Left ventricle myocardium inferior (tissue), 1 donor: ENCODE measurements around the gene TGM1. TPM values are rescaled to one million over a fixed set of nuclear protein-coding genes. Genes with fewer than 3 reads are reported as not detected.
"Not testable (repeated sequence)": the region's sequence is repeated elsewhere in the genome, so short reads cannot be mapped to it uniquely, and the experiment has no call there.

Experiments used
- DNase-seq: peaks from one replicate; pipeline ENCODE4 v3.0.0-alpha.2; 2020
- H3K27ac ChIP-seq: fragments of 200-600 bp; replicated peaks from 2 replicates; pipeline ENCODE4 v1.8.0; 2021
- H3K27me3 ChIP-seq: fragments of 200-600 bp; 2 replicates; pipeline ENCODE4 v1.8.0; 2021; ENCODE audit warnings: low read depth
- H3K36me3 ChIP-seq: fragments of 200-600 bp; 2 replicates; pipeline ENCODE4 v1.8.0; 2021
- H3K4me1 ChIP-seq: fragments of 200-600 bp; 2 replicates; pipeline ENCODE4 v1.8.0; 2021
- H3K4me3 ChIP-seq: fragments of 200-600 bp; 2 replicates; pipeline ENCODE4 v1.8.0; 2021; ENCODE audit warnings: mild to moderate bottlenecking, moderate library complexity
- H3K9me3 ChIP-seq: fragments of 200-600 bp; replicated peaks from 2 replicates; pipeline ENCODE4 v1.8.0; 2021
- intact Hi-C: fragments of 100-400 bp; cut with micrococcal nuclease; formaldehyde crosslinking; loops from one replicate; pipeline ENCODE4 v1.11.0; 2022
- total RNA-seq: library from RNA; stranded (reverse); fragmentation: NEBNext Ultra II Directional; extraction: Animal tissue kit (Norgen Biotek cat#: 25700); gene quantifications from one replicate; pipeline ENCODE4 v1.2.1, GENCODE V29; 2021
- TF ChIP-seq, protein P1 (sequence below): fragments of 200-600 bp; IDR thresholded peaks from 2 replicates; pipeline ENCODE4 v1.8.0; 2021; ENCODE audit warnings: antibody characterized with exemption, mild to moderate bottlenecking, borderline replicate concordance
- donor health status: DM: no; HTN: yes; CAD: no; lungs with severe emphysema.

TGM1 gene
- total RNA-seq, 1 donor from 2014 or later = 0.96 TPM

- DNase-seq = no peak
- H3K27me3 ChIP-seq = no peaks in the 10 kb centered on the region
- intact Hi-C loops = no loop called here
- peaks cover 6% of the 10 kb centered on the region for H3K4me1 ChIP-seq
- TF ChIP-seq, protein P1, sequence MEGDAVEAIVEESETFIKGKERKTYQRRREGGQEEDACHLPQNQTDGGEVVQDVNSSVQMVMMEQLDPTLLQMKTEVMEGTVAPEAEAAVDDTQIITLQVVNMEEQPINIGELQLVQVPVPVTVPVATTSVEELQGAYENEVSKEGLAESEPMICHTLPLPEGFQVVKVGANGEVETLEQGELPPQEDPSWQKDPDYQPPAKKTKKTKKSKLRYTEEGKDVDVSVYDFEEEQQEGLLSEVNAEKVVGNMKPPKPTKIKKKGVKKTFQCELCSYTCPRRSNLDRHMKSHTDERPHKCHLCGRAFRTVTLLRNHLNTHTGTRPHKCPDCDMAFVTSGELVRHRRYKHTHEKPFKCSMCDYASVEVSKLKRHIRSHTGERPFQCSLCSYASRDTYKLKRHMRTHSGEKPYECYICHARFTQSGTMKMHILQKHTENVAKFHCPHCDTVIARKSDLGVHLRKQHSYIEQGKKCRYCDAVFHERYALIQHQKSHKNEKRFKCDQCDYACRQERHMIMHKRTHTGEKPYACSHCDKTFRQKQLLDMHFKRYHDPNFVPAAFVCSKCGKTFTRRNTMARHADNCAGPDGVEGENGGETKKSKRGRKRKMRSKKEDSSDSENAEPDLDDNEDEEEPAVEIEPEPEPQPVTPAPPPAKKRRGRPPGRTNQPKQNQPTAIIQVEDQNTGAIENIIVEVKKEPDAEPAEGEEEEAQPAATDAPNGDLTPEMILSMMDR = no peak
- H3K27ac ChIP-seq = no peak overlapping the region
- no peak overlapping the region for H3K4me3 ChIP-seq
- H3K36me3 ChIP-seq = peaks cover 78% of the 10 kb centered on the region
- H3K9me3 ChIP-seq = no peaks in the 10 kb centered on the region
Measured at GRCh38 chr14:24206260-24207103, 56.5 kb downstream of the TGM1 start.

DNA sequence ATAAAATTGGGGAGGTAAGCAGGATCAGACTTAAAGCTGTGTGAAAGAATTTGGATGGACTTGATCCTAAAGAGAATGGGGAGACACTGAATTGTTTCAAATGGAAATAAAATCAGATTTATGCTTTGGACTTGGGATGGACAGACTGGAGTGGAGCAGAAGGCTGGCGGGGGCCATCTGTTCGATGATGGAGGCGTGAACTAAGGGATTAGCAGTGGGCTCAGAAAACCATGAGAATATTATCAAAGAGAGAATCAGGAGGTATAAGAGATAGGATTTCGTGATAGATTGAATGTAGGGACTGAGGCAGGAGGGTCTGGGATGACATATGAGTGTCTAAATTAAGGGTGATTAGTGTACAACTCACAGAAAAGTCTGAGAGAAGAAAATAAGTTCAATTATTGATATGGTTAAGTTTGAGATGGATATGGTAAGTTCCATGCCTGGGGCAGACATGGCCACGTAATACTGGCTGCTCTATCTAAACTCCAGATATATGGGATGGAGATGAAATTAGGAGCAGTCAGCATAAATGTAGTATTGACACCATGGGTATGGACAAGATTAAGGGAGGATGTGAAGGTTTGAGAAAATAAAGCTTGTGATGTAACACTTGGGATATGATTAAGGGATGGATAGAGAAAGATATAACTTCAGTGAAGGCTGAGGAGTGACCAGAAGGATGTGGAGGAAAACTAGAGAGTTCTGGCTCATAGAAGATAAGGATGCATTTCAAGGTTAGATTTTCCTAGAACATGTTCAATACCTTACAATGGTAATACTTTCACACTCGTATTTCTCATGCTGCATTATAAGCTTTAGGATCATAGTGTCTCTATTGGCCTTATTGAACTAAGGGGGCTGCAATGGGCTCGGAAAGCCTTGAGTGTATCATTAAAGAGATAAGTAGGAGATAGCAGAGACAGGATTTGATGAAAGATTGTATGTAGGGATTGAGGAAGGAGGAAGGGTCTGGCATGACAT, 58.5 kb downstream of the TGM1 start:
- Histone ChIP-seq H3K27me3 (no peaks in the 10 kb centered on the region), H3K36me3 (peaks cover 68% of the 10 kb centered on the region), H3K4me3 (no peak overlapping the region), H3K4me1 (peaks cover 6% of the 10 kb centered on the region), H3K9me3 (no peaks in the 10 kb centered on the region), H3K27ac (no peak overlapping the region)
- intact Hi-C loops = no loop called here
- no peak for DNase-seq
- TF ChIP-seq, protein P1 = no peak

- H3K27ac ChIP-seq, DNase-seq, intact Hi-C loops, H3K9me3 ChIP-seq, H3K4me3 ChIP-seq, H3K27me3 ChIP-seq: not testable (repeated sequence)
- Histone ChIP-seq H3K36me3 (peaks cover 57% of the 10 kb centered on the region), H3K4me1 (peaks cover 13% of the 10 kb centered on the region)
Measured at GRCh38 chr14:24203249-24203886, 59.6 kb downstream of the TGM1 start.

GRCh38 chr14:24202538-24202937, 60.4 kb downstream of the TGM1 start:
- H3K4me3 ChIP-seq, intact Hi-C loops, H3K27ac ChIP-seq, DNase-seq, H3K27me3 ChIP-seq, H3K9me3 ChIP-seq: not testable (repeated sequence)
- Histone ChIP-seq H3K36me3 (peaks cover 48% of the 10 kb centered on the region), H3K4me1 (peaks cover 14% of the 10 kb centered on the region)

Other genes starting within 250 kb of the TGM1 start
- 0.11 TPM for gene CARMIL3, start 211.2 kb downstream of the TGM1 start, total RNA-seq
- not detected for gene CPNE6, start 191.6 kb downstream of the TGM1 start, total RNA-seq
- gene PCK2, start 168.9 kb downstream of the TGM1 start, total RNA-seq = 3.1 TPM
- 74.7 TPM for gene DCAF11, start 148.4 kb downstream of the TGM1 start, total RNA-seq
- gene NRL, start 148.2 kb downstream of the TGM1 start, total RNA-seq = 1.5 TPM
- gene FITM1, start 132.5 kb downstream of the TGM1 start, total RNA-seq = 148 TPM
- 108 TPM for gene PSME1, start 127.0 kb downstream of the TGM1 start, total RNA-seq
- gene EMC9, start 121.6 kb downstream of the TGM1 start, total RNA-seq = 14.5 TPM
- 89.7 TPM for gene PSME2, start 116.6 kb downstream of the TGM1 start, total RNA-seq
- gene RNF31, start 115.7 kb downstream of the TGM1 start, total RNA-seq = 34.8 TPM
- gene IRF9, start 101.9 kb downstream of the TGM1 start, total RNA-seq = 24.0 TPM
- gene REC8, start 91.1 kb downstream of the TGM1 start, total RNA-seq = 1.6 TPM
- 13.3 TPM for gene IPO4, start 74.4 kb downstream of the TGM1 start, total RNA-seq
- gene TM9SF1, start 67.7 kb downstream of the TGM1 start, total RNA-seq = 22.2 TPM
- not detected for gene TSSK4, start 57.5 kb downstream of the TGM1 start, total RNA-seq
- 33.1 TPM for gene CHMP4A, start 49.7 kb downstream of the TGM1 start, total RNA-seq
- gene MDP1, start 47.1 kb downstream of the TGM1 start, total RNA-seq = 16.6 TPM
- 214 TPM for gene NEDD8, start 30.8 kb downstream of the TGM1 start, total RNA-seq
- gene GMPR2, start 30.2 kb downstream of the TGM1 start, total RNA-seq = 29.7 TPM
- 30.6 TPM for gene TINF2, start 20.6 kb downstream of the TGM1 start, total RNA-seq
- 22.3 TPM for gene RABGGTA, start 8.4 kb upstream of the TGM1 start, total RNA-seq
- 6.9 TPM for gene DHRS1, start 36.6 kb upstream of the TGM1 start, total RNA-seq
- gene NOP9, start 36.7 kb upstream of the TGM1 start, total RNA-seq = 23.4 TPM
- 3.1 TPM for gene CIDEB, start 44.8 kb upstream of the TGM1 start, total RNA-seq
- gene LTB4R2, start 47.0 kb upstream of the TGM1 start, total RNA-seq = 0.71 TPM
- 1.8 TPM for gene LTB4R, start 48.3 kb upstream of the TGM1 start, total RNA-seq
- 26.6 TPM for gene ADCY4, start 71.9 kb upstream of the TGM1 start, total RNA-seq
- 3.6 TPM for gene RIPK3, start 76.8 kb upstream of the TGM1 start, total RNA-seq
- 20.6 TPM for gene NFATC4, start 105.0 kb upstream of the TGM1 start, total RNA-seq
- gene NYNRIN, start 135.8 kb upstream of the TGM1 start, total RNA-seq = 8.0 TPM
- gene CBLN3, start 166.5 kb upstream of the TGM1 start, total RNA-seq = 0.55 TPM
- 20.5 TPM for gene KHNYN, start 166.8 kb upstream of the TGM1 start, total RNA-seq
- 74.8 TPM for gene SDR39U1, start 179.6 kb upstream of the TGM1 start, total RNA-seq
- 0.66 TPM for gene CMA1, start 245.1 kb upstream of the TGM1 start, total RNA-seq